Thyroid gland (tissue), 4 donors: ENCODE data around the gene ABCB7. TPM values are rescaled to one million over a fixed set of nuclear protein-coding genes. Genes with fewer than 3 reads are reported as not detected.

Experiments used
- DNase-seq, 2 donors: peaks; one replicate each; pipeline ENCODE4 v3.0.0-alpha.2; 2019
- H3K27ac ChIP-seq, 3 donors: fragments of 200-600 bp; sonication (generic); 1 replicate in 2 of 3; 2 replicates in 1 of 3; pipeline ENCODE4 v1.5.1; 2016 to 2019; ENCODE audit warnings: mild to moderate bottlenecking in 1 of 3, moderate library complexity in 1 of 3
- H3K27me3 ChIP-seq: fragments of 200-600 bp; sonication (generic); one replicate; pipeline ENCODE4 v1.5.1; 2019
- H3K36me3 ChIP-seq, 2 donors: fragments of 200-600 bp; sonication (generic); one replicate each; pipeline ENCODE4 v1.5.1; 2016 to 2019
- H3K4me1 ChIP-seq, 2 donors: fragments of 200-600 bp; sonication (generic); one replicate each; pipeline ENCODE4 v1.5.1; 2017 to 2019
- H3K4me3 ChIP-seq, 3 donors: fragments of 200-600 bp; sonication (generic); replicated peaks in 1 of 3; 1 replicate in 2 of 3; 2 replicates in 1 of 3; pipeline ENCODE4 v1.5.1; 2016; ENCODE audit warnings: mild to moderate bottlenecking in 1 of 3
- H3K9me3 ChIP-seq: fragments of 200-600 bp; sonication (generic); one replicate; pipeline ENCODE4 v1.5.1; 2017
- CTCF ChIP-seq, 6 experiments: fragments of 200-600 bp in 3 of 6; fragments of 450-650 bp in 3 of 6; sonication (generic) in 3 of 6; IDR thresholded peaks; one replicate each; pipeline ENCODE4 v1.5.1; 2016 to 2019; ENCODE audit warnings: antibody characterized with exemption in 6 of 6, mild to moderate bottlenecking in 2 of 6, inconsistent platforms in 1 of 6, moderate library complexity in 1 of 6
- POLR2A ChIP-seq, 2 donors: fragments of 450-650 bp; IDR thresholded peaks; one replicate each; pipeline ENCODE4 v1.6.1; 2017; ENCODE audit warnings: antibody characterized with exemption in 2 of 2, mild to moderate bottlenecking in 2 of 2, moderate library complexity in 1 of 2
- WGBS, 2 donors: methylation state at CpG; one replicate each; pipeline ENCODE4 v1.1.5; 2017; 5-methylcytosine and 5-hydroxymethylcytosine counted together
- intact Hi-C: fragments of 100-400 bp; cut with DNase I; formaldehyde crosslinking; loops from one replicate; pipeline ENCODE4 v1.15.1; 2023
- total RNA-seq, 4 donors: library from RNA; depleted of rRNA; stranded (reverse); fragments of >200 nt; gene quantifications; one replicate each; pipeline ENCODE4 v1.2.3, GENCODE V29; 2016

ABCB7 gene
- total RNA-seq, 4 donors from 2014 or later: 30.8 to 75.6 (median 46.4) TPM

GRCh38 chrX:75114638-75115037 is 41.4 kb downstream of the ABCB7 start:
- no peak for DNase-seq
- H3K4me3 ChIP-seq: no peak overlapping the region
- no peaks in the 10 kb centered on the region for H3K27me3 ChIP-seq
- no peaks in the 10 kb centered on the region for H3K4me1 ChIP-seq
- H3K36me3 ChIP-seq: no peaks in the 10 kb centered on the region
- H3K9me3 ChIP-seq: peaks cover 3% of the 10 kb centered on the region
- WGBS, 2 donors: 94 to 98% methylated on average over 3 of the region's 3 CpGs
- TF ChIP-seq POLR2A (IDR thresholded peaks at IDR 0.05) (no peak), CTCF (IDR thresholded peaks at IDR 0.05) (no peak)
- intact Hi-C loops: no loop called here
- H3K27ac ChIP-seq: no peak overlapping the region

DNA sequence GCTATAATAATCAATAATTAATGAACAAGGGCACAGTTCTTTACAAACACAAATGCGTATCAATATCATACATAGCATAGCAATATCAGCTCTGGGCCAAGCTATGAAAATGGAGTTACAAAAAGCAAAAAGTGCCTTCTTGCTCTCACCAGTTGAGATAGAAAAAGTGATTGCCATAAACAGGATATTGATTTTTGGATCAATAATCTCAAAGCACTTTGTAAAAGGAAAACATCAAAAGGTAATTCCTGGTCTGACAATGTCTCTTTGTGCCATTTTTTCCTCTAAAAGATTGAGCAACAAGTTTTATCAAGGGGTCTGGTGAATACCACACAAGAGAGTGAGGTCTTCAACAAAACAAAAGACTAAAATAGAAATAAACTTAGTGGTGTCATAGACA is 42.4 kb downstream of the ABCB7 start:
- 91 to 100% methylated on average over 1 of the region's 1 CpG for WGBS, 2 donors
- Histone ChIP-seq H3K4me1 (no peaks in the 10 kb centered on the region), H3K27ac (no peak overlapping the region), H3K9me3 (peaks cover 3% of the 10 kb centered on the region), H3K4me3 (no peak overlapping the region), H3K36me3 (no peaks in the 10 kb centered on the region), H3K27me3 (no peaks in the 10 kb centered on the region)
- TF ChIP-seq CTCF (IDR thresholded peaks at IDR 0.05) (no peak), POLR2A (IDR thresholded peaks at IDR 0.05) (no peak)
- intact Hi-C loops: no loop called here
- DNase-seq: no peak

DNA sequence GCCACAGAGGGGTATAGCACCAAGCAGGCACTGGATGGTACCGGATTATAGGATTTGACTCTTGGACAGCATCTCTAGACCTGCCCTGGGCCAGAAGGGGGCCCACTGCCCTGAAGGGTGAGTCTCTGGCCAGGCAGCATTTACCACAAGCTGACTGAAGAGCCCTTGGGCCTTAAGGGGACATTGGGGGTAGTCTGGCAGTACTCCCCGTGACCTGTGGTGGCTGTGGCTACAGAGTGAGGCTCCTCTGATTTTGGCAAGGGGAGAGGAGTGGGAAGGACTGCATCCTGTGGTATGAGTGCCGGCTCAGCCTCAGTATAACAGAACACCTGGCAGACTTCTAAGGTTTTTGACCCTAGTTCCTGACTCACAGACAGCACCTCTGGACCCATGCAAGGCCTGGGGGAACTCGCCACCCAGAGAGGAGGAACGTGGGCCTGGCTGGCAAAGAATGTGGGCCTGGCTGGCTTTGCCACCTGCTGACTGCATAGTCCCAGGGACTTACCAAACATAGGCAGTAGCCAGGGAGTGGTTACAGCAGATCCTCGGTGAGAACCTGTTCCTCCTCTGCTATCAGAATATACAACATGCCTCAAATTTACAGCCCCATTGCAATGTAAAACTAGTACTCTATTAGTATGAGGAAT is 48.1 kb downstream of the ABCB7 start:
- Histone ChIP-seq H3K27me3 (no peaks in the 10 kb centered on the region), H3K27ac (no peak overlapping the region), H3K9me3 (peaks cover under 1% of the 10 kb centered on the region), H3K36me3 (no peaks in the 10 kb centered on the region), H3K4me3 (no peak overlapping the region), H3K4me1 (no peaks in the 10 kb centered on the region)
- DNase-seq: no peak
- intact Hi-C loops: no loop called here
- WGBS, 2 donors: 91 to 100% methylated on average over 4 to 5 of the region's 6 CpGs
- TF ChIP-seq POLR2A (IDR thresholded peaks at IDR 0.05) (no peak), CTCF (IDR thresholded peaks at IDR 0.05) (no peak)

GRCh38 chrX:75106772-75107171 is 49.3 kb downstream of the ABCB7 start:
- no peak for DNase-seq
- intact Hi-C loops: no loop called here
- Histone ChIP-seq H3K4me3 (no peak overlapping the region), H3K9me3 (no peaks in the 10 kb centered on the region), H3K4me1 (no peaks in the 10 kb centered on the region), H3K27me3 (no peaks in the 10 kb centered on the region), H3K27ac (no peak overlapping the region), H3K36me3 (no peaks in the 10 kb centered on the region)
- TF ChIP-seq CTCF (IDR thresholded peaks at IDR 0.05) (no peak), POLR2A (IDR thresholded peaks at IDR 0.05) (no peak)
- WGBS, 2 donors: 96 to 100% methylated on average over 4 to 10 of the region's 10 CpGs

DNA sequence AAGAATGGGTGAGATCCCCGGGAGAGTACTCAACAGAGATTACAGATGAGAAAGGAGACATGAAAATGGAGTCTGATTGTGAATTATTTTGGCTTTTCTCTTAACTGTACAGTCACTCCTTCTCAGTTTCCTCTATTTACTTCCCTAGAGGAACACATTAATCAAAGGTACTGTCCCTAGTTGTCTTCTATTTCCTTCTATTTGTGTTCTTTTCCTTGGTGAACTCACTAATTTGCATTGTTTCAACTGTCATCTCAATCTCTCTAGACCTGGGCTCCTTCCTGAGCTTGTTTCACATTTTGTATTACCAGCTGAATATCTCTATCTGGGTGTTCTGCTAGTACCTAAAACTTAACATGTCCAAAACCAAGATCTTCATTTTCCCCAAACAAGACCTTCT is 59.8 kb downstream of the ABCB7 start:
- no peak overlapping the region for H3K27ac ChIP-seq
- 75 to 87% methylated on average over 1 of the region's 1 CpG for WGBS, 2 donors
- no peak overlapping the region for H3K4me3 ChIP-seq
- no peaks in the 10 kb centered on the region for H3K36me3 ChIP-seq
- TF ChIP-seq CTCF (IDR thresholded peaks at IDR 0.05): no peak
- H3K27me3 ChIP-seq: no peaks in the 10 kb centered on the region
- no peak for DNase-seq
- H3K4me1 ChIP-seq: no peaks in the 10 kb centered on the region
- H3K9me3 ChIP-seq: no peaks in the 10 kb centered on the region
- intact Hi-C loops: no loop called here
